Calu3 (cell line): ENCODE measurements around the gene METTL25. TPM values are rescaled to one million over a fixed set of nuclear protein-coding genes. Genes with fewer than 3 reads are reported as not detected.

Experiments
- BruUV-seq: library from RNA; stranded (reverse); fragments of 400-500 nt; replicated peaks from 2 replicates; lab custom pipeline; 2021; lab: Mats Ljungman, UMichigan
- CTCF ChIA-PET: fragments of 300-600 bp; sonication (Branson Sonifier 250); formaldehyde crosslinking; loops from one replicate; lab custom pipeline; 2022; ENCODE audit warnings: antibody characterized with exemption; lab: Charles Lee
- DNase-seq: peaks from one replicate; pipeline ENCODE4 v3.0.0; 2022
- H3K27ac Mint-ChIP-seq: one replicate; pipeline ENCODE4 v1.8.0; 2022; ENCODE audit warnings: mixed read lengths; ENCODE audit not compliant: unreplicated experiment
- H3K27me3 Mint-ChIP-seq: one replicate; pipeline ENCODE4 v1.8.0; 2022; ENCODE audit warnings: mixed read lengths; ENCODE audit not compliant: unreplicated experiment
- H3K36me3 Mint-ChIP-seq: one replicate; pipeline ENCODE4 v1.8.0; 2022; ENCODE audit warnings: mild to moderate bottlenecking, moderate library complexity, mixed read lengths; ENCODE audit not compliant: insufficient read depth, unreplicated experiment
- H3K4me1 Mint-ChIP-seq: one replicate; pipeline ENCODE4 v1.8.0; 2022; ENCODE audit warnings: mild to moderate bottlenecking, low read depth, mixed read lengths; ENCODE audit not compliant: unreplicated experiment
- H3K4me3 Mint-ChIP-seq: one replicate; pipeline ENCODE4 v1.8.0; 2022; ENCODE audit warnings: mild to moderate bottlenecking, low read depth, moderate library complexity, mixed read lengths; ENCODE audit not compliant: unreplicated experiment
- H3K9me3 Mint-ChIP-seq: one replicate; pipeline ENCODE4 v1.8.0; 2022; ENCODE audit warnings: low read depth, mixed read lengths; ENCODE audit not compliant: unreplicated experiment
- intact Hi-C: fragments of 100-400 bp; cut with micrococcal nuclease; formaldehyde crosslinking; loops from one replicate; pipeline ENCODE4 v1.10.0; 2022; ENCODE audit not compliant: unreplicated experiment
- total RNA-seq: library from RNA; stranded (reverse); gene quantifications from 2 replicates; pipeline ENCODE4 v1.2.3, GENCODE V29; 2022
- TF ChIP-seq, protein P1 (sequence below): fragments of 200-600 bp; IDR thresholded peaks from one replicate; pipeline ENCODE4 v1.8.0; 2022; ENCODE audit warnings: antibody characterized with exemption; ENCODE audit not compliant: unreplicated experiment

The METTL25 gene
- total RNA-seq, 1 experiment from 2014 or later: 6.7 TPM

DNA sequence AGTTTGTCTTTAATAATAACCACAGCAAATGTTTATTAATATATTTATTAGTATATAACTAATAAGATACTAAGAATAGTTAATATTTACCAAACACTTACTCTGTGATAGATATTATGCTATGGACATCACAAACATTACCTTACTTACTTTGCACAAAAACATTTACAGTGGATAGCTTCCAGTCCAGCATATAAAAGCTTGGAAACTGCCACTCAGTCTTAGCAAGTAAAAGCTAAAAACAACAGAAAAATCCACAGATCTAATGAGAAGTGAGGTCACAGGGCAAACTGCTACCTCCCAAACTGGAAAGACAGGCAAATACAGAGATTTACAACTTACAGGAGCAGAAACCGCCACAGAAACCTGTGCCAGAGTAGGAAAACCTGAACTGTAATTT lies 99.8 kb downstream of the METTL25 start:
- no peak overlapping the region for H3K4me3 Mint-ChIP-seq

DNA sequence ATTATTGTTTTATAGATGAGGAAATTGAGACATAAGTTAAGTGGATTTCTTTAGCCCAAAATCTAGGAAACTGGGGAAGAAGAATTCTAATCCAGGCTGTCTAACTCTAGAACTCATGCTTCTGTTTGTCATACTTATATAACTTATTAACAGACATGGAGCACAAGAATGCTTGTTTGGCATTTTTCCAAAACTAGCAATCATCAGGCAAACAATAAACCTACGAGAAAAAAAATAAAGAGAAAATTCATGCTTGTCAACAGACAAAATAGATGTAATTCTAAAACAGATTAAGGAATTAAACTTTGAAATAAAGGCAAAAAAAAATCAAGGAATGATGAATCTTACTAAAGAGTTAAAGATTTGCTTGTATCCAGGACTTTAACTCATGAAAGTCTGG lies 103.1 kb downstream of the METTL25 start:
- peaks cover 27% of the 10 kb centered on the region for H3K4me1 Mint-ChIP-seq
- H3K4me3 Mint-ChIP-seq: no peak overlapping the region
- TF ChIP-seq, protein P1, sequence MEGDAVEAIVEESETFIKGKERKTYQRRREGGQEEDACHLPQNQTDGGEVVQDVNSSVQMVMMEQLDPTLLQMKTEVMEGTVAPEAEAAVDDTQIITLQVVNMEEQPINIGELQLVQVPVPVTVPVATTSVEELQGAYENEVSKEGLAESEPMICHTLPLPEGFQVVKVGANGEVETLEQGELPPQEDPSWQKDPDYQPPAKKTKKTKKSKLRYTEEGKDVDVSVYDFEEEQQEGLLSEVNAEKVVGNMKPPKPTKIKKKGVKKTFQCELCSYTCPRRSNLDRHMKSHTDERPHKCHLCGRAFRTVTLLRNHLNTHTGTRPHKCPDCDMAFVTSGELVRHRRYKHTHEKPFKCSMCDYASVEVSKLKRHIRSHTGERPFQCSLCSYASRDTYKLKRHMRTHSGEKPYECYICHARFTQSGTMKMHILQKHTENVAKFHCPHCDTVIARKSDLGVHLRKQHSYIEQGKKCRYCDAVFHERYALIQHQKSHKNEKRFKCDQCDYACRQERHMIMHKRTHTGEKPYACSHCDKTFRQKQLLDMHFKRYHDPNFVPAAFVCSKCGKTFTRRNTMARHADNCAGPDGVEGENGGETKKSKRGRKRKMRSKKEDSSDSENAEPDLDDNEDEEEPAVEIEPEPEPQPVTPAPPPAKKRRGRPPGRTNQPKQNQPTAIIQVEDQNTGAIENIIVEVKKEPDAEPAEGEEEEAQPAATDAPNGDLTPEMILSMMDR: no peak
- intact Hi-C loops: loop anchor here (5.0 kb wide), 1 partner anchor 49 kb away; no protein-coding TSS in a partner anchor
- DNase-seq: no peak
- CTCF ChIA-PET: no interaction called here
- H3K9me3 Mint-ChIP-seq: no peaks in the 10 kb centered on the region
- no peaks in the 10 kb centered on the region for H3K36me3 Mint-ChIP-seq
- H3K27me3 Mint-ChIP-seq: no peaks in the 10 kb centered on the region
- BruUV-seq: no TSS peak
- H3K27ac Mint-ChIP-seq: no peak overlapping the region

More for the DNA sequence above, 99.8 kb downstream of the METTL25 start:
- BruUV-seq: no TSS peak
- CTCF ChIA-PET: no interaction called here
- intact Hi-C loops: no loop called here
- H3K9me3 Mint-ChIP-seq: no peaks in the 10 kb centered on the region
- DNase-seq: no peak
- TF ChIP-seq, protein P1: no peak
- no peak overlapping the region for H3K27ac Mint-ChIP-seq
- peaks cover 27% of the 10 kb centered on the region for H3K4me1 Mint-ChIP-seq
- no peaks in the 10 kb centered on the region for H3K36me3 Mint-ChIP-seq
- no peaks in the 10 kb centered on the region for H3K27me3 Mint-ChIP-seq

DNA sequence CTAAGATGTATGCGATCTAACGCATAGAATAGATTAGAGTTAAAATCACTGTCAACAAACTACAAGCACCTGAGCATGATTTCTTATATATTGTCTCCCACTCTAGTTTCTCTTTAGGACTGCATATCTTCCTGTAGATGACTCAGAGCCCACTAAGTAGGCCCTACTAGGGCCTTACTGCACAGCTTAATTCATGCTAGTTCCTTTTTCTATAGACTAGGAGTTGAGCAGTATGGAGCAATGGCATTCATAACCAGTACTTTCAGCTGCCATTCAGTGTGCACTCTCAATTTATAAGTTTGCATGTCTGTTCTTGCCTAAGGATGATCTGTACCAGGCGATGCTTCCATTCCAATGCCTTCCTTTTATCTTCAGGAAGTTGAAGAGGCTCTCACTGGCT lies 103.5 kb downstream of the METTL25 start:
- CTCF ChIA-PET: no interaction called here
- H3K36me3 Mint-ChIP-seq: no peaks in the 10 kb centered on the region
- DNase-seq: no peak
- H3K9me3 Mint-ChIP-seq: no peaks in the 10 kb centered on the region
- TF ChIP-seq, protein P1: no peak
- BruUV-seq: no TSS peak
- H3K27ac Mint-ChIP-seq: no peak overlapping the region
- intact Hi-C loops: loop anchor here (5.0 kb wide), 1 partner anchor 50 kb away; no protein-coding TSS in a partner anchor
- H3K4me1 Mint-ChIP-seq: peaks cover 27% of the 10 kb centered on the region
- H3K4me3 Mint-ChIP-seq: no peak overlapping the region
- H3K27me3 Mint-ChIP-seq: no peaks in the 10 kb centered on the region

DNA sequence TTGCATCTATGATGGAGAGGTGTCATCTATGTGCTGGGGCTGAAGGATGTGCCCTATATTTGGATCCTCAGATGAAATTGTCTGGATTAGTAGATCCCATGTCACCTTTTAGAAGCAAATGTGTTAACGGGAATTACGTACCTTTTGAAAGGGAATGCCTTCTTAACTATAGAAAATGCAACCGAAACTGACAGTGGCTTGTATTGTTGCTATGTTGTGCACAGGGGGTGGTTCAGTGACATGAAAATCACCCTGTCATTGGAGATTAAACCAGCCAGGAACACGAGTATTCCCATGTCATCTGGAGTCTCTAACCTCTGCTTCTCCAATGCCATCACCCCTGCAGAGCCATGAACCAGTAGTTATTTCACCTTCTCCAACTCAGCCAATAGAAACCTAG lies 110.2 kb downstream of the METTL25 start:
- CTCF ChIA-PET: no interaction called here
- H3K4me3 Mint-ChIP-seq: no peak overlapping the region
- BruUV-seq: no TSS peak
- intact Hi-C loops: no loop called here
- no peak for DNase-seq
- no peaks in the 10 kb centered on the region for H3K36me3 Mint-ChIP-seq
- H3K4me1 Mint-ChIP-seq: no peaks in the 10 kb centered on the region
- no peak overlapping the region for H3K27ac Mint-ChIP-seq
- no peaks in the 10 kb centered on the region for H3K27me3 Mint-ChIP-seq
- no peaks in the 10 kb centered on the region for H3K9me3 Mint-ChIP-seq
- TF ChIP-seq, protein P1: no peak
